COLO829 (cell line): ENCODE data around the gene ALOX12.
"Not testable (repeated sequence)": the region's sequence is repeated elsewhere in the genome, so short reads cannot be mapped to it uniquely, and the experiment has no call there.

Experiments used
- DNase-seq: peaks from one replicate; pipeline ENCODE4 v3.0.0; 2012; ENCODE audit warnings: low spot score

Gene ALOX12

GRCh38 chr17:6995500-6996255 lies at the start of gene ALOX12:
TSS of gene ALOX12 (plus strand) at chr17:6996049. CDS start at chr17:6996118, 69 bp downstream.
- DNase-seq: no peak

- DNase-seq: no peak
These were observed 48.1 kb upstream of the ALOX12 start for GRCh38 chr17:6947745-6948144.

- no peak for DNase-seq
These were observed 47.3 kb upstream of the ALOX12 start for GRCh38 chr17:6948562-6948961.

GRCh38 chr17:6948976-6949375 lies 46.9 kb upstream of the ALOX12 start:
- DNase-seq: no peak

- DNase-seq: not testable (repeated sequence)
These were observed 44.9 kb upstream of the ALOX12 start for GRCh38 chr17:6950938-6951337.

GRCh38 chr17:6953689-6954088 lies 42.2 kb upstream of the ALOX12 start:
- DNase-seq: no peak

GRCh38 chr17:6959700-6960099 lies 36.1 kb upstream of the ALOX12 start:
- no peak for DNase-seq

- DNase-seq: no peak
These were observed 26.5 kb upstream of the ALOX12 start for GRCh38 chr17:6969323-6969726.

- DNase-seq: no peak
These were observed 24.9 kb upstream of the ALOX12 start for GRCh38 chr17:6970992-6971391.

GRCh38 chr17:6979440-6979839 lies 16.4 kb upstream of the ALOX12 start:
- not testable (repeated sequence) for DNase-seq

- DNase-seq: no peak
These were observed 14.4 kb upstream of the ALOX12 start for GRCh38 chr17:6981426-6981825.

GRCh38 chr17:6985266-6985665 lies 10.6 kb upstream of the ALOX12 start:
- DNase-seq: no peak

GRCh38 chr17:6986676-6987075 lies 9.2 kb upstream of the ALOX12 start:
- DNase-seq: no peak

GRCh38 chr17:6989779-6990178 lies 6.1 kb upstream of the ALOX12 start:
- no peak for DNase-seq

GRCh38 chr17:6993613-6994056 lies 2.2 kb upstream of the ALOX12 start:
- DNase-seq: not testable (repeated sequence)

- no peak for DNase-seq
These were observed 1.7 kb upstream of the ALOX12 start for GRCh38 chr17:6994118-6994598.

- DNase-seq: no peak
These were observed 1.1 kb upstream of the ALOX12 start for GRCh38 chr17:6994666-6995256.

GRCh38 chr17:6996256-6997011 lies 585 bp downstream of the ALOX12 start:
- no peak for DNase-seq

- DNase-seq: no peak
These were observed 1.3 kb downstream of the ALOX12 start for GRCh38 chr17:6997171-6997570.

- no peak for DNase-seq
These were observed 3.1 kb downstream of the ALOX12 start for GRCh38 chr17:6998855-6999508.

- DNase-seq: no peak
These were observed 5.6 kb downstream of the ALOX12 start for GRCh38 chr17:7001318-7001961.
